Measurements from ENCODE around the gene PRRC2B. TPM values are rescaled to one million over a fixed set of nuclear protein-coding genes. Genes with fewer than 3 reads are reported as not detected.

PRRC2B gene
- total RNA-seq, 4 donors from 2014 or later: 80.7 to 126 (median 100) TPM

DNA sequence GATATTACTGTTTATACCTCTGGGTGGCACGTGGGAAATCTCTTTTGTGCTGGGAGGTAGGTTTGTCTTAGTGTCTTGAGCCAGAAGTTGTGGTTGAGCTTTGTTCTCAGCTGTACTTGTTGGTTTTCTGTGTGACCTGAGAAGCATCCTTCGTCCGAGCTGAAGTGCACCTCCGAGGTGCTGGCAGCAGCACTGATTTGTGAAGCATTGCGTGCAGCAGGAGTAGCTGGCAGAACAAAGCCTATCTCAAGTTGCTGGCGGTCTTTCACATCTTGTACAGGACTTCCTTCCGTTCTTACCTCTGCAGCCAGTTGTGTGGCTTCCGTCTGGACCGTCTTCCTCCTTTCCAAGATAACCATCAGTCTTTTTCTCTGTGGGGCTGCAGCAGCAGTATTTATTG, 4.3 kb downstream of the PRRC2B start:
- no peak for ATAC-seq (ENCODE audit: low FRiP score)

DNA sequence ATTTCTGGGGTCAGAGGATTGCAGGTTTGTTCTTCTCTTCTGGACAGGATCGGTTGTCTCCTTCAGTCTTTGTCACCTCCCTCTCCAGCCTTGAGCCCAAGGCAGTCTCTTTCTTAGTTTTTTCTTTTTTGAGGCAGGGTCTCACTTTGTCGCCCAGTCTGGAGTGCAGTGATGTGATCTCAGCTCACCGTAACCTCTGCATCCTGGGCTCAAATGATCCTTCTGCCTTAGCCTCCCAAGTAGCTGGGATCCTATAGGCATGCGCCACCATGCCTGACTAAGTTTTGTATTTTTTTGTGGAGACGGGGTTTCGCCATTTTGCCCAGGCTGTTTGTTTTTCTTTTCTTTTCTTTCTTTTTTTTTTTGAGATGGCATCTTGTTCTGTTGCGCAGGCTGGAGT, 6.1 kb downstream of the PRRC2B start:
- TF ChIP-seq, protein P1, sequence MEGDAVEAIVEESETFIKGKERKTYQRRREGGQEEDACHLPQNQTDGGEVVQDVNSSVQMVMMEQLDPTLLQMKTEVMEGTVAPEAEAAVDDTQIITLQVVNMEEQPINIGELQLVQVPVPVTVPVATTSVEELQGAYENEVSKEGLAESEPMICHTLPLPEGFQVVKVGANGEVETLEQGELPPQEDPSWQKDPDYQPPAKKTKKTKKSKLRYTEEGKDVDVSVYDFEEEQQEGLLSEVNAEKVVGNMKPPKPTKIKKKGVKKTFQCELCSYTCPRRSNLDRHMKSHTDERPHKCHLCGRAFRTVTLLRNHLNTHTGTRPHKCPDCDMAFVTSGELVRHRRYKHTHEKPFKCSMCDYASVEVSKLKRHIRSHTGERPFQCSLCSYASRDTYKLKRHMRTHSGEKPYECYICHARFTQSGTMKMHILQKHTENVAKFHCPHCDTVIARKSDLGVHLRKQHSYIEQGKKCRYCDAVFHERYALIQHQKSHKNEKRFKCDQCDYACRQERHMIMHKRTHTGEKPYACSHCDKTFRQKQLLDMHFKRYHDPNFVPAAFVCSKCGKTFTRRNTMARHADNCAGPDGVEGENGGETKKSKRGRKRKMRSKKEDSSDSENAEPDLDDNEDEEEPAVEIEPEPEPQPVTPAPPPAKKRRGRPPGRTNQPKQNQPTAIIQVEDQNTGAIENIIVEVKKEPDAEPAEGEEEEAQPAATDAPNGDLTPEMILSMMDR (IDR thresholded peaks at IDR 0.05): no peak
- DNase-seq (ENCODE audit: low spot score) (no peak), ATAC-seq (ENCODE audit: low FRiP score) (no peak)

More for the DNA sequence above, 4.3 kb downstream of the PRRC2B start:
- no peak for DNase-seq (ENCODE audit: low spot score)
- TF ChIP-seq, protein P1 (IDR thresholded peaks at IDR 0.05): no peak

DNA sequence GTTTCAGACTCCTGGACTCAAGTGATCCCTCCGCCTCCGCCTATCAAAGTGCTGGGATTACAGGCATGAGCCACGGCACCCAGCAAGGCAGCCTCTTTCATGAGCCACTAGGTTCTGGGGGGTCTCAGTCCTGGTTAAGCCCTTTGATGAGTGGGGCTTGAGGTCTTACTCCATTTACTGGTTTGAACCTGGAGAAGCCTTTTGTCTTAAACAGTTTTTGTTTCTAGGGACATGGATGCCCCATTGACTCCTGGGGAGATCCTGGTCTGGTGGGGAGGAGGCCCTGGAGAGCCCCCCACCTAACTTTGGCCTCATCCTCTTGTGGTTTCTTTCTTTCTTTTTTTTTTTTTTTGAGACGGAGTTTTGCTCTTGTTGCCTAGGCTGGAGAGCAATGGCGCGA, 6.7 kb downstream of the PRRC2B start:
- TF ChIP-seq, protein P1 (IDR thresholded peaks at IDR 0.05): no peak
- DNase-seq (ENCODE audit: low spot score) (no peak), ATAC-seq (ENCODE audit: low FRiP score) (no peak)

DNA sequence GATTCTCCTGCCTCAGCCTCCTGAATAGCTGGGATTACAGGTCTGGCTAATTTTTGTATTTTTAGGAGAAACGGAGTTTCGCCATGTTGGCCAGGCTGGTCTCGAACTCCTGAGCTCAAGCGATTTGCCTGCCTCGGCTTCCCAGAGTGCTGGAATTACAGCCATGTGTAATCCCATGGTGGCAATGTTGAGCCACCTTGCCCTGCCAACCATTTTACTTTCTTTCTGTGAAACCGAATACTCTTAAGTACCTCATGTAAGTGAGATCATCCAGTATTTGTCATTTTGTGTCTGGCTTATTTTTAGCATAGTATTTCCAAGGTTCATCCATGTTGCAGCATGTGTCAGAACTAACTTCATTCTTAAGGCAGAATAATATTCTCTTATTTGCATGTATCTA, 8.2 kb downstream of the PRRC2B start:
- no peak for DNase-seq (ENCODE audit: low spot score)
- TF ChIP-seq, protein P1 (IDR thresholded peaks at IDR 0.05): no peak
- no peak for ATAC-seq (ENCODE audit: low FRiP score)

DNA sequence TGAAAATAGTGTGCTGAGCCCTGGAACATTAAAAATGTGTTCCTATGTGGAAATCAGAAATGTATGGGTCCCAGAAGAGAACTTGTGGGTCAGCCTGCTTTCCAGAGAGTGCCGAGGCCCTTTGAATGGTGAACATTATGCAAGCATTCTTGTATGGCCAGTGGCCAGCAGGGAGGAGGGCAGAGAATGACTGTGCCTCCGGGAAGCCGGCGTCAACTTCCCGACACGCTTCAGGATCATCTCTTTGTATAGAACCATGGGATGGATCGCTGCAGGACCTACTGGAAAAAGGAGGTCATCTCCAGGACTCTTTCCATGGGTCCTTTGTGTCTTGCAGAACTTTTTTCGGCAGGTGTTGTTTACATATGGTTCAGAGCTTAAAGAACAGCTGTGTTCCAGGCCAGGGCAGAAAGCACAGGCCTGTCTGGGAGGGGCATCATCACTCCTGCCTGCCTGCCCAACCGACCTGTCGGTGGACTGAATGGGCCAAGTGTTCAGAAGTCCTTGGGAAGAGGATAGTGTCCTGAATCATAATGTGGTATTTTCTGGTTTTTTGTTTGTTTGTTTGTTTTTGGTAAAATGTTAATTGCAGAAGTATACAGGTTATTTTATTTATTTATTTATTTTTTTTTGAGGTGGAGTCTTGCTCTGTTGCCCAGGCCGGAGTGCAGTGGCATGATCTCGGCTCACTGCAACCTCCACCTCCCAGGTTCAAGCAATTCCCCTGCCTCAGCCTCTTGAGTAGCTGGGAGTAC, 9.0 kb downstream of the PRRC2B start:
- peak; percentile 87 for ATAC-seq (ENCODE audit: low FRiP score)
- DNase-seq (ENCODE audit: low spot score): peak; percentile 86

DNA sequence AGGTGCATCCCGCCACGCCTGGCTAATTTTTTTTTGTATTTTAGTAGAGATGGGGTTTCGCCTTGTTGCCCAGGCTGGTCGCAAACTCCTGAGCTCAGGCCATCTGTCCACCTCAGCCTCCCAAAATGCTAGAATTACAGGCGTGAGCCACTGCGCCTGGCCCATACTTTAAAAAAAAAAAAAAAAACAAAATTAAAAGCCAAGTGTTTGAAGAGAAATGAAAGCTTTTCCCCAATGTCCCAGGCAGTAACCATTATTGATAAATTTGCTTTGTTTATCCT, 9.5 kb downstream of the PRRC2B start:
- no peak for DNase-seq (ENCODE audit: low spot score)
- no peak for ATAC-seq (ENCODE audit: low FRiP score)
- TF ChIP-seq, protein P1 (IDR thresholded peaks at IDR 0.05): no peak

More for the DNA sequence above, 9.0 kb downstream of the PRRC2B start:
- TF ChIP-seq, protein P1 (IDR thresholded peaks at IDR 0.05): no peak

DNA sequence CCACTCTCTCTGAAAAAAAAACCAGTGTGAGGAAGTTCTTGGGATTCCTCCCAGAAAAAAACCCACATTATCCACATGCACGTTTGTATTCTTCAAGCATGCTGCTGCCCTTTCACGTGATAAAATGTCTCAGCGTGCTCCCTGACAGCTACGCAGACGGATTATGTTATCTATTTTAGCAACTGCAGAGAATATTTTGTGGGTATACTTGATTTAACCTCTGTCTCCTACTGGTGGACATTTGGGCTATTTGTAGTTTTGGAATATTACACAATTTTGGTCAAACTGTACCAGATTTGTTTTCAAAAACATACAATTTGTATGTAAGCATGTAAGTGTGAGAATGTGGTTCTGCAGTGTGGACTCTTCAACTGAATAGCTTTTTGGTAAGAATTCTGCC, 10.7 kb downstream of the PRRC2B start:
- DNase-seq (ENCODE audit: low spot score) (no peak), ATAC-seq (ENCODE audit: low FRiP score) (no peak)

More for the DNA sequence above, 10.7 kb downstream of the PRRC2B start:
- TF ChIP-seq, protein P1 (IDR thresholded peaks at IDR 0.05): no peak

Measured in omental fat pad (tissue), 4 donors.